Spleen (tissue), 11 donors: ENCODE measurements around the gene XRCC3. TPM values are rescaled to one million over a fixed set of nuclear protein-coding genes. Genes with fewer than 3 reads are reported as not detected.

Experiments
- DNase-seq: peaks from one replicate; pipeline ENCODE4 v3.0.0-alpha.2; 2020
- H3K27ac ChIP-seq, 8 donors: fragments of 200-600 bp; sonication (generic) in 7 of 8; 1 replicate in 4 of 8; 2 replicates in 4 of 8; pipeline versions ENCODE4 v1.5.0 to v1.8.0; 2016 to 2021; ENCODE audit warnings: inconsistent platforms in 4 of 8, mild to moderate bottlenecking in 4 of 8, moderate library complexity in 1 of 8
- H3K27me3 ChIP-seq, 7 donors: fragments of 200-600 bp; sonication (generic) in 6 of 7; replicated peaks in 1 of 7; 1 replicate in 4 of 7; 2 replicates in 3 of 7; pipeline versions ENCODE4 v1.5.0 to v1.8.0; 2016 to 2021; ENCODE audit warnings: inconsistent platforms in 3 of 7, mild to moderate bottlenecking in 1 of 7
- H3K36me3 ChIP-seq, 6 donors: fragments of 200-600 bp; sonication (generic) in 5 of 6; 1 replicate in 4 of 6; 2 replicates in 2 of 6; pipeline versions ENCODE4 v1.5.0 to v1.8.0; 2016 to 2021; ENCODE audit warnings: inconsistent platforms in 2 of 6
- H3K4me1 ChIP-seq, 6 donors: fragments of 200-600 bp; sonication (generic) in 5 of 6; 1 replicate in 3 of 6; 2 replicates in 3 of 6; pipeline versions ENCODE4 v1.5.0 to v1.8.0; 2016 to 2021; ENCODE audit warnings: inconsistent platforms in 3 of 6
- H3K4me3 ChIP-seq, 8 donors: fragments of 200-600 bp; sonication (generic) in 7 of 8; 1 replicate in 4 of 8; 2 replicates in 4 of 8; pipeline versions ENCODE4 v1.5.0 to v1.8.0; 2016 to 2021; ENCODE audit warnings: inconsistent platforms in 4 of 8, mild to moderate bottlenecking in 4 of 8, moderate library complexity in 2 of 8
- H3K9me3 ChIP-seq, 8 donors: fragments of 200-600 bp; sonication (generic) in 7 of 8; 1 replicate in 4 of 8; 2 replicates in 4 of 8; pipeline versions ENCODE4 v1.5.0 to v1.8.0; 2016 to 2021; ENCODE audit warnings: inconsistent platforms in 4 of 8
- POLR2A ChIP-seq, 3 donors: fragments of 450-650 bp; IDR thresholded peaks; one replicate each; pipeline ENCODE4 v1.5.1; 2017; ENCODE audit warnings: antibody characterized with exemption in 3 of 3, mild to moderate bottlenecking in 1 of 3
- POLR2AphosphoS5 ChIP-seq, 3 donors: sonication (generic); formaldehyde crosslinking; IDR thresholded peaks; one replicate each; pipeline ENCODE4 v1.5.1; 2017; ENCODE audit warnings: antibody characterized with exemption in 3 of 3
- WGBS, 5 donors: extraction: QIAGEN DNeasy Blood & Tissue Kit in 3 of 5; methylation state at CpG; one replicate each; pipeline versions ENCODE4 v1.1.5 to v1.1.7; 2013 to 2018; 5-methylcytosine and 5-hydroxymethylcytosine counted together
- intact Hi-C: fragments of 100-400 bp; cut with DNase I; formaldehyde crosslinking; loops from one replicate; pipeline ENCODE4 v1.15.0; 2023; ENCODE audit warnings: low total_unique reads
- polyA plus RNA-seq, 3 donors: library from polyadenylated mRNA; stranded (reverse); fragments of 200-250 nt; gene quantifications; one replicate each; pipeline ENCODE4 v1.2.1, GENCODE V29; 2013
- total RNA-seq, 7 donors: library from RNA; depleted of rRNA in 3 of 7; stranded (reverse); fragments of >200 nt in 3 of 7; fragmentation: NEBNext Ultra II Directional in 4 of 7; extraction: Animal tissue kit (Norgen Biotek cat#: 25700) in 4 of 7; gene quantifications; one replicate each; pipeline versions ENCODE4 v1.1.0 to v1.2.1, GENCODE V29; 2016 to 2021
- TF ChIP-seq, protein P1 (sequence below), 11 experiments: fragments of 200-600 bp in 7 of 11; fragments of 450-650 bp in 4 of 11; sonication (generic) in 4 of 11; IDR thresholded peaks in 8 of 11; conservative IDR thresholded peaks in 3 of 11; 1 replicate in 7 of 11; 2 replicates in 4 of 11; pipeline versions ENCODE4 v1.4.0 to v1.8.0; 2016 to 2021; ENCODE audit warnings: antibody characterized with exemption in 11 of 11, inconsistent platforms in 4 of 11, mild to moderate bottlenecking in 1 of 11
- donor health status: healthy with polysubstance abuse.
- donor health status: DM: no; HTN: no; CAD: no; lungs with moderate emphysema.
- donor health status: DM: no; HTN: no; CAD: no.
- donor health status: Bipolar disorder and iron deficiency.
- donor health status: healthy.
- donor health status: DM: no; HTN: no; CAD: no.
- donor health status: DM: yes; HTN: yes; CAD: no.

The XRCC3 gene
- total and polyA plus RNA-seq, 10 donors = 5.9 to 20.4 (median 14.3) TPM

DNA sequence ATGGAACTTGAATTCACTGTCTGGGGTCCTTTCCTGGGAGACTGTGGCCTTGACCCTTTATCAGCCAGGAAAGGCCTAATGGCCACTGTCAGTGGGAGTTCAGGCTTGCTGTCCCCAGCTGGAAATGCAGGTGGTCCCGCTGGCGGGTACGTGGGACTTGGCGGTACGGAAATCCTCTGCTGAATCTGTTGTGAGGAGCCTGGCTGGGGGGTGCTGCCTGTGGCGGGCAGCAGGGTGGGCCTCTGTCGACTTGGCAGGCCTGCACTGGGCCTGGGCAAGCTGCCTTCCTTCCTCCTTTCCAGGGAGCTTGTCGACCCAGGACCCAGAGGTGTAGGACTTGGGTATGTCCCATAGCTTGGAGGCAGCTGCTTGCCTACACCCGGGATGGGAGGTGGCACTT, 26.6 kb upstream of the XRCC3 start:
- intact Hi-C loops = no loop called here
- DNase-seq = peak; percentile 64
- TF ChIP-seq, protein P1, sequence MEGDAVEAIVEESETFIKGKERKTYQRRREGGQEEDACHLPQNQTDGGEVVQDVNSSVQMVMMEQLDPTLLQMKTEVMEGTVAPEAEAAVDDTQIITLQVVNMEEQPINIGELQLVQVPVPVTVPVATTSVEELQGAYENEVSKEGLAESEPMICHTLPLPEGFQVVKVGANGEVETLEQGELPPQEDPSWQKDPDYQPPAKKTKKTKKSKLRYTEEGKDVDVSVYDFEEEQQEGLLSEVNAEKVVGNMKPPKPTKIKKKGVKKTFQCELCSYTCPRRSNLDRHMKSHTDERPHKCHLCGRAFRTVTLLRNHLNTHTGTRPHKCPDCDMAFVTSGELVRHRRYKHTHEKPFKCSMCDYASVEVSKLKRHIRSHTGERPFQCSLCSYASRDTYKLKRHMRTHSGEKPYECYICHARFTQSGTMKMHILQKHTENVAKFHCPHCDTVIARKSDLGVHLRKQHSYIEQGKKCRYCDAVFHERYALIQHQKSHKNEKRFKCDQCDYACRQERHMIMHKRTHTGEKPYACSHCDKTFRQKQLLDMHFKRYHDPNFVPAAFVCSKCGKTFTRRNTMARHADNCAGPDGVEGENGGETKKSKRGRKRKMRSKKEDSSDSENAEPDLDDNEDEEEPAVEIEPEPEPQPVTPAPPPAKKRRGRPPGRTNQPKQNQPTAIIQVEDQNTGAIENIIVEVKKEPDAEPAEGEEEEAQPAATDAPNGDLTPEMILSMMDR (IDR thresholded peaks at IDR 0.05 in 8 of 11, conservative IDR thresholded peaks at IDR 0.05 in 3 of 11) = no peak
- TF ChIP-seq POLR2A (IDR thresholded peaks at IDR 0.05) = no peak
- peak in 1 of 3 donors; percentile 22 for TF ChIP-seq POLR2AphosphoS5 (IDR thresholded peaks at IDR 0.05)
- peaks cover 6 to 25% (median 15%) of the 10 kb centered on the region in 6 donors for H3K4me1 ChIP-seq
- peak overlapping the region in 6 of 8 donors; percentile 48 to 74 (median 62) for H3K27ac ChIP-seq
- H3K27me3 ChIP-seq = no peaks in the 10 kb centered on the region
- no peaks in the 10 kb centered on the region for H3K9me3 ChIP-seq
- WGBS, 5 donors = 72 to 81% (median 75%) methylated on average over 2 to 9 of the region's 9 CpGs
- no peak overlapping the region for H3K4me3 ChIP-seq
- peaks cover 0 to 94% (median 29%) of the 10 kb centered on the region in 6 donors for H3K36me3 ChIP-seq

GRCh38 chr14:103740991-103741689, 25.9 kb upstream of the XRCC3 start:
- peaks cover 0 to 94% (median 32%) of the 10 kb centered on the region in 6 donors for H3K36me3 ChIP-seq
- no peaks in the 10 kb centered on the region for H3K9me3 ChIP-seq
- H3K27ac ChIP-seq = peak overlapping the region in 6 of 8 donors; percentile 48 to 74 (median 62)
- 42 to 66% (median 53%) methylated on average over 6 to 14 of the region's 14 CpGs for WGBS, 5 donors
- H3K27me3 ChIP-seq = no peaks in the 10 kb centered on the region
- intact Hi-C loops = no loop called here
- H3K4me1 ChIP-seq = peaks cover 6 to 25% (median 16%) of the 10 kb centered on the region in 6 donors
- TF ChIP-seq, protein P1 (IDR thresholded peaks at IDR 0.05 in 8 of 11, conservative IDR thresholded peaks at IDR 0.05 in 3 of 11) = no peak
- TF ChIP-seq POLR2AphosphoS5 (IDR thresholded peaks at IDR 0.05) = peak in 2 of 3 donors; percentile 28 to 43
- no peak for TF ChIP-seq POLR2A (IDR thresholded peaks at IDR 0.05)
- peak; percentile 59 for DNase-seq
- H3K4me3 ChIP-seq = no peak overlapping the region

DNA sequence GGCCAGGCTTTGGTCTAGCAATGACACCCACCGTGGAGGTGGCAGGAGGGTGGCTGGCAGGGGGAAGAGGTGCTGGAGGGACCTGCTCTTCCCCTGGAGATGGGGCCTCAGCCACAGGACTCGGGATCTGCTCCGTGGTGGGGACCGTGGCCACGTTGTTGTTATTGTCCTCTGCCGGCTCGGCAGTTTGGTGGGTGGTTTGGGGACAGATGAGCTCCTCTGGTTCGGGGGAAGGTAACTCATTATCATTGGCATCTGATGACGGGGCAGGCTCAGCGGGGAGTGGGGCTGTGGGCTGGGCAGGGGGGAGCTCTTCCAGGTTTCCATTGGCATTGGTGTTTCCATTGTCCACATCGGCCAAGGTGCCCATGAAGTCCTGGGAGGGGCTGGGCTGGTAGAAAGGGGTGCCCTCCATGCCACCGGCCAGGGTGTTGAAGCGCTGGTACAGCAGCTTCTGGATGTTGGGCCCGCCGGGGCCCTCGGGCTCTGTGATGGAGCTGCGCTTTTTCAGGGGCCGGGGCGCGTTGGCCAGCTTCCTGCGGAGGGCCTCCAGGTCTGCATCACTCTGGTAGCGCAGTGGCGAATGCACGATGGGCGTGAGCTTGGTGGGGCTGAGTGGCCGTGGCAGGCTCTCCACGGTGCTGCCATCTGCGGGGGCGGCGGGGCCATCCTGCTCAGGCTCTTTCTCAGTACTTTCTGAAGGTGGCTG, 24.7 kb upstream of the XRCC3 start:
- Histone ChIP-seq H3K4me1 (peaks cover 6 to 36% (median 22%) of the 10 kb centered on the region in 6 donors), H3K36me3 (peaks cover 0 to 94% (median 32%) of the 10 kb centered on the region in 6 donors), H3K27ac (no peak overlapping the region), H3K9me3 (no peaks in the 10 kb centered on the region), H3K4me3 (no peak overlapping the region), H3K27me3 (no peaks in the 10 kb centered on the region)
- DNase-seq = peak; percentile 62
- TF ChIP-seq, protein P1 (IDR thresholded peaks at IDR 0.05 in 8 of 11, conservative IDR thresholded peaks at IDR 0.05 in 3 of 11) = no peak
- no peak for TF ChIP-seq POLR2AphosphoS5 (IDR thresholded peaks at IDR 0.05)
- no peak for TF ChIP-seq POLR2A (IDR thresholded peaks at IDR 0.05)
- intact Hi-C loops = no loop called here
- WGBS, 5 donors = 94 to 96% (median 94%) methylated on average over 21 to 30 of the region's 30 CpGs

DNA sequence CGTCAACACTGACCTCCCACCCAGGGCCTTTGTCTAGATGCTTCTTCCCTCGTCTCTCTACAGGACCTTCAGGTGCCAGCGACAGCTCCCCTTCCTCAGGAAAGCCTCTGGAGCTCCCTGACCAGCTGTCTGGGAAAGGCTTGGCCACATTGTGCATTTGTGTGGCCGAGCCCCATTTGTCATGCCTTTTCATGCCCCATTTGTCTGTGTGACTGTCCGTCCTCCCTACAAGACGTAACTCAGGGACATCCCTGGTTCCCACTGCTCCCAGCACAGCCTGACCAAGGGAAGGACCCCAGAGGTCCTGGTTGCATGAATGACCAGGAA, 24.2 kb upstream of the XRCC3 start:
- 91 to 95% (median 93%) methylated on average over 6 of the region's 6 CpGs for WGBS, 5 donors
- Histone ChIP-seq H3K9me3 (no peaks in the 10 kb centered on the region), H3K36me3 (peaks cover 0 to 94% (median 35%) of the 10 kb centered on the region in 6 donors), H3K4me3 (no peak overlapping the region), H3K4me1 (peaks cover 6 to 41% (median 25%) of the 10 kb centered on the region in 6 donors), H3K27me3 (no peaks in the 10 kb centered on the region), H3K27ac (peak overlapping the region in 1 of 8 donors; percentile 33)
- TF ChIP-seq POLR2AphosphoS5 (IDR thresholded peaks at IDR 0.05) = no peak
- no peak for TF ChIP-seq POLR2A (IDR thresholded peaks at IDR 0.05)
- TF ChIP-seq, protein P1 (IDR thresholded peaks at IDR 0.05 in 8 of 11, conservative IDR thresholded peaks at IDR 0.05 in 3 of 11) = no peak
- intact Hi-C loops = no loop called here
- DNase-seq = no peak
